Neural cell (in vitro differentiated cells): ENCODE data around the gene LEF1. TPM values are rescaled to one million over a fixed set of nuclear protein-coding genes. Genes with fewer than 3 reads are reported as not detected.

Source experiments
- H2AFZ ChIP-seq: fragments of 200-600, 300-800 bp; sonication (generic), shearing (Covaris generic); 2 replicates; pipeline ENCODE4 v1.6.0; 2014; ENCODE audit warnings: low read depth, mild to moderate bottlenecking, antibody characterized with exemption, low read length, moderate library complexity
- H3F3A ChIP-seq: fragments of 200-600 bp; shearing (Covaris generic); 2 replicates; pipeline ENCODE4 v1.6.1; 2016; ENCODE audit warnings: mild to moderate bottlenecking, moderate library complexity, mixed read lengths, antibody characterized with exemption, low read length; ENCODE audit not compliant: insufficient read depth, poor library complexity, severe bottlenecking
- H3K27ac ChIP-seq: fragments of 200-600, 300-800 bp; sonication (generic), shearing (Covaris generic); 2 replicates; pipeline ENCODE4 v1.5.1; 2014; ENCODE audit warnings: mild to moderate bottlenecking, low read length, moderate library complexity
- H3K27me3 ChIP-seq: fragments of 300-800, 200-600 bp; sonication (generic), shearing (Covaris generic); 2 replicates; pipeline ENCODE4 v1.6.0; 2014; ENCODE audit warnings: mild to moderate bottlenecking, low read depth, low read length, moderate library complexity; ENCODE audit not compliant: insufficient read depth
- H3K36me3 ChIP-seq: fragments of 300-800, 200-600 bp; sonication (generic), shearing (Covaris generic); 2 replicates; pipeline ENCODE4 v1.5.1; 2014; ENCODE audit warnings: mild to moderate bottlenecking, antibody characterized with exemption, low read length, moderate library complexity; ENCODE audit not compliant: insufficient read depth
- H3K4me2 ChIP-seq: fragments of 300-800, 200-600 bp; sonication (generic), shearing (Covaris generic); 2 replicates; pipeline ENCODE4 v1.6.0; 2014; ENCODE audit warnings: mild to moderate bottlenecking, low read length
- H3K4me3 ChIP-seq: fragments of 300-800, 200-600 bp; sonication (generic), shearing (Covaris generic); 2 replicates; pipeline ENCODE4 v1.5.1; 2014; ENCODE audit warnings: mild to moderate bottlenecking, low read length, moderate library complexity
- H3K79me2 ChIP-seq: fragments of 200-600 bp; shearing (Covaris generic); replicated peaks from 2 replicates; pipeline ENCODE4 v1.6.0; 2014; ENCODE audit warnings: mild to moderate bottlenecking, low read length, moderate library complexity; ENCODE audit not compliant: insufficient read depth
- H3K9ac ChIP-seq: fragments of 300-800, 200-600 bp; sonication (generic), shearing (Covaris generic); 2 replicates; pipeline ENCODE4 v1.6.1; 2016; ENCODE audit warnings: mild to moderate bottlenecking, low read length, mixed read lengths
- H3K9me2 ChIP-seq: fragments of 200-600 bp; shearing (Covaris generic); 2 replicates; pipeline ENCODE4 v1.6.1; 2016; ENCODE audit warnings: mild to moderate bottlenecking, low read length, mixed read lengths; ENCODE audit not compliant: insufficient read depth
- H3K9me3 ChIP-seq: fragments of 200-600, 300-800 bp; sonication (generic), shearing (Covaris generic); 2 replicates; pipeline ENCODE4 v1.6.1; 2016; ENCODE audit warnings: mild to moderate bottlenecking, mixed run types, low read length, moderate library complexity, mixed read lengths
- H4K20me1 ChIP-seq: fragments of 200-600 bp; shearing (Covaris generic); 2 replicates; pipeline ENCODE4 v1.6.1; 2016; ENCODE audit warnings: mild to moderate bottlenecking, mixed run types; ENCODE audit not compliant: insufficient read depth
- EP300 ChIP-seq: fragments of 450-650 bp; conservative IDR thresholded peaks from 2 replicates; pipeline ENCODE4 v1.6.1; 2014; ENCODE audit warnings: antibody characterized with exemption, mild to moderate bottlenecking, moderate library complexity; ENCODE audit not compliant: poor library complexity, severe bottlenecking
- EZH2 ChIP-seq: fragments of 200-600, 300-800 bp; shearing (Covaris generic), sonication (generic); IDR thresholded peaks from 2 replicates; pipeline ENCODE4 v1.6.1; 2014; ENCODE audit warnings: antibody characterized with exemption, low read length, borderline replicate concordance, mild to moderate bottlenecking; ENCODE audit not compliant: insufficient read depth, poor library complexity, severe bottlenecking
- MXI1 ChIP-seq: fragments of 450-650 bp; conservative IDR thresholded peaks from 2 replicates; pipeline ENCODE4 v1.6.1; 2014; ENCODE audit warnings: antibody characterized with exemption, mild to moderate bottlenecking; ENCODE audit not compliant: poor library complexity, severe bottlenecking
- POLR2AphosphoS5 ChIP-seq: IDR thresholded peaks from 2 replicates; pipeline ENCODE4 v1.6.1; 2012
- RAD21 ChIP-seq: fragments of 450-650 bp; conservative IDR thresholded peaks from 2 replicates; pipeline ENCODE4 v1.6.1; 2014; ENCODE audit warnings: antibody characterized with exemption, mild to moderate bottlenecking, moderate library complexity
- SMC3 ChIP-seq: fragments of 450-650 bp; conservative IDR thresholded peaks from 2 replicates; pipeline ENCODE4 v1.6.1; 2014; ENCODE audit warnings: antibody characterized with exemption, mild to moderate bottlenecking, moderate library complexity; ENCODE audit not compliant: poor library complexity
- TAF1 ChIP-seq: IDR thresholded peaks from 2 replicates; pipeline ENCODE4 v1.6.1; 2012; ENCODE audit warnings: low read depth
- polyA plus RNA-seq: library from polyadenylated mRNA; depleted of rRNA; stranded (reverse); fragments of >200 nt; gene quantifications from 2 replicates; pipeline ENCODE4 v1.2.3, GENCODE V29; 2014
- TF ChIP-seq, protein P1 (sequence below): IDR thresholded peaks from 2 replicates; pipeline ENCODE4 v1.6.1; 2012; ENCODE audit warnings: borderline replicate concordance
- TF ChIP-seq, protein P2 (sequence below): fragments of 450-650 bp; IDR thresholded peaks from 2 replicates; pipeline ENCODE4 v1.5.1; 2014; ENCODE audit warnings: antibody characterized with exemption, mild to moderate bottlenecking, moderate library complexity; ENCODE audit not compliant: poor library complexity, severe bottlenecking

Gene LEF1
- polyA plus RNA-seq, 1 donor from 2014 or later: 0.78 TPM

DNA sequence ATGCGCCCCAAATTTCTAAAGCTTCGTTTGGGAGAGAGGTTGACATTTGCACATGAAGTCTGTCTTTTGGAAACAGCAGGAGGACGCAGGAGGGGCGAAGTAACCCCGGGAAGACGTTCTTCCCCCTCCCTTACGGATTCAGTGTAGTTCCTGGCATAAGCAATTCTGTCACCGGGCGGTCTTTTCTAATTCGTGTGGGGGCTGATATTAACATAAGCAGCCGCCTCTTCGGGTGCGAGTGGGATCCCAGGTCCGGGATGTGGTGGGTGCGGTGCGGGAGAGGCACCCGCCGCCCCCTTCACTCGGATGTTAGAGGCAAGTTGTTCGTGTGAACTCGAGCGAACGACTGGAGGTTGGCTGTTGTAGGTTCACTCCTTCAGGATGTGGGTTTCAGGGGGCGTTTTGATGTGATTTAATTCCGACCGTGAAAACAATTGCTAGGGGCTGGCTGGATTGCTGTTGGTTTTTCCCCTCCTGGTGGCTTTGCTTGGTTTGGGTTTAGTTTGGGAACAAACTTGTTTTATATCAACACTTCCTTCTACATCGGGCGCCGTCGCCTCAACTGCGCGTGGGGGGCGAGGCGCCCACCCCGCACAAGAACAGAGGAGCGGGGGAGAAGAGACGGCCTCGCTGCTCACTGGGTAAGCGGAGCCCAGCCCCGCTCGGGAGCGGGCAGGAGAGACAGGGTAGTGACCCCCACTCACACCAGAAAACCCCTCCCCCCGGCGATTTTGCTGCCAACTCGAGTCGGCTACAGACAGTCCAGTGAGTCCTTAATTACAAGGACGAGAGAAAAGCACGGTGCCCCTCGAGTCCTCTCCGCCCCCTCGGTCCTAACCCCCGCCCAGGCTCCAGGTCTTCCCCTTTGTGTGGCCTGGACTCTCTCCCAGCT lies 2.9 kb upstream of the LEF1 start:
- H3K4me2 ChIP-seq: no peak overlapping the region
- H3K27ac ChIP-seq: no peak overlapping the region
- H3K9me3 ChIP-seq: no peaks in the 10 kb centered on the region
- no peaks in the 10 kb centered on the region for H4K20me1 ChIP-seq
- no peaks in the 10 kb centered on the region for H3K9me2 ChIP-seq
- H3K79me2 ChIP-seq: no peaks in the 10 kb centered on the region
- TF ChIP-seq EZH2 (peak; percentile 49), MXI1 (no peak), POLR2AphosphoS5 (peak; percentile 24)
- H2AFZ ChIP-seq: no peak overlapping the region
- peaks cover 3% of the 10 kb centered on the region for H3F3A ChIP-seq
- peaks cover 81% of the 10 kb centered on the region for H3K27me3 ChIP-seq
- H3K9ac ChIP-seq: no peak overlapping the region
- no peaks in the 10 kb centered on the region for H3K36me3 ChIP-seq
- H3K4me3 ChIP-seq: no peak overlapping the region

DNA sequence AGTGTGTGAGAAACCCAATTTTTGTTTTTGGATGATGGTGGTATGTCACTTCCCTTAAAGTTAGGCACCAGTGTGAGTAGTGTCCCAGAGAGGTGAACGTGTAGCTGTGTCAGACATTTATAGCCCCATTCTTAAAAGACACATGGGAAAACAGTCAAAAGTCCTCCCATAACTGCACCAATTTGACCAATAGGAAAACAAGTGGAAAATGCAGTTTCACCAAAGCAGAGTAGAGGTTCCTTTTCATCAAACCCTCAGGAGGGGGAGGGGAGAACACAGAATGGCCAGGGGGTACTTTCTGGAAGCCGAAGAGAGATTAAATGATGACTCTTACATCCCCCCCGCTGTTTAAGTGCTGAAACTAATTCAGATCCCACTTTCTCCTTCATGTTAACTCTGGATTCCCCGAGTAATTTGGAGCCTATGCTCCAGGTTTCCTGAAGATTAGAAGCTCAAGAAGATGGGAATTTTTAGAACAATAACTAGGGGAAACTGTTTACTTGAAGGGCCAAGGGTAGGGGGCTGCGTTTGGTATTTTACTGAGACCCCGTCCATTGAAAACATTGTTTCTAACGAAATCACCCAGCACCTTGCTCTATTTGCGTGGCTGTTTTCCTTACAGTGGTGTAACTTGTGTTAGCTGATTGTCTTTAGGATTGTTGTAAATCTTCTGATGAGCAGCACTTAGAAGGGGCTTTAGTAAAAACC lies 2.1 kb upstream of the LEF1 start:
- Histone ChIP-seq H3K9me2 (no peaks in the 10 kb centered on the region), H3K9ac (no peak overlapping the region), H3K36me3 (no peaks in the 10 kb centered on the region), H3K27ac (no peak overlapping the region), H3K4me2 (no peak overlapping the region), H3K27me3 (peaks cover 89% of the 10 kb centered on the region), H3F3A (peaks cover 3% of the 10 kb centered on the region), H3K9me3 (no peaks in the 10 kb centered on the region), H3K79me2 (no peaks in the 10 kb centered on the region), H4K20me1 (no peaks in the 10 kb centered on the region), H2AFZ (no peak overlapping the region), H3K4me3 (no peak overlapping the region)
- TF ChIP-seq, protein P1, sequence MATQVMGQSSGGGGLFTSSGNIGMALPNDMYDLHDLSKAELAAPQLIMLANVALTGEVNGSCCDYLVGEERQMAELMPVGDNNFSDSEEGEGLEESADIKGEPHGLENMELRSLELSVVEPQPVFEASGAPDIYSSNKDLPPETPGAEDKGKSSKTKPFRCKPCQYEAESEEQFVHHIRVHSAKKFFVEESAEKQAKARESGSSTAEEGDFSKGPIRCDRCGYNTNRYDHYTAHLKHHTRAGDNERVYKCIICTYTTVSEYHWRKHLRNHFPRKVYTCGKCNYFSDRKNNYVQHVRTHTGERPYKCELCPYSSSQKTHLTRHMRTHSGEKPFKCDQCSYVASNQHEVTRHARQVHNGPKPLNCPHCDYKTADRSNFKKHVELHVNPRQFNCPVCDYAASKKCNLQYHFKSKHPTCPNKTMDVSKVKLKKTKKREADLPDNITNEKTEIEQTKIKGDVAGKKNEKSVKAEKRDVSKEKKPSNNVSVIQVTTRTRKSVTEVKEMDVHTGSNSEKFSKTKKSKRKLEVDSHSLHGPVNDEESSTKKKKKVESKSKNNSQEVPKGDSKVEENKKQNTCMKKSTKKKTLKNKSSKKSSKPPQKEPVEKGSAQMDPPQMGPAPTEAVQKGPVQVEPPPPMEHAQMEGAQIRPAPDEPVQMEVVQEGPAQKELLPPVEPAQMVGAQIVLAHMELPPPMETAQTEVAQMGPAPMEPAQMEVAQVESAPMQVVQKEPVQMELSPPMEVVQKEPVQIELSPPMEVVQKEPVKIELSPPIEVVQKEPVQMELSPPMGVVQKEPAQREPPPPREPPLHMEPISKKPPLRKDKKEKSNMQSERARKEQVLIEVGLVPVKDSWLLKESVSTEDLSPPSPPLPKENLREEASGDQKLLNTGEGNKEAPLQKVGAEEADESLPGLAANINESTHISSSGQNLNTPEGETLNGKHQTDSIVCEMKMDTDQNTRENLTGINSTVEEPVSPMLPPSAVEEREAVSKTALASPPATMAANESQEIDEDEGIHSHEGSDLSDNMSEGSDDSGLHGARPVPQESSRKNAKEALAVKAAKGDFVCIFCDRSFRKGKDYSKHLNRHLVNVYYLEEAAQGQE: no peak
- TF ChIP-seq SMC3 (no peak), EP300 (no peak), POLR2AphosphoS5 (peak; percentile 53), TAF1 (no peak)

DNA sequence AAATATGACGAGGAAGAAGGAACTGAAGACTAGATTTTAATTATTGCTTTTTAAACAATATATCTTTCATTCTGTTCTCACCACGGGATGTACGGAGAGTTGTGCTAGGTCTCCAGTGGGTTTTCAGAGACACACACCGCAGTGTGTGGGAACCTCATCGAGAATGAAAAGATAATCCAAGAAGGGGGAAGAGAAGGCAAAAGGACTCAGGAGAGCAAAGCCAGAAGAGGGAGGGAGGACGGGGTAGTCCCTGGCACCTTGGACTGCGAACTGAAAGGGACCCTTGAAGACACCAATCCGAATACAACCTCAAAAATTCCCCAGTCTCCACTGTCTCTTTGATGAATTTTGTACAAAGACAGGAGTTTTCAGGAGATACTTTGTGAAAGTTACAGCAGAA lies 932 bp upstream of the LEF1 start:
- Histone ChIP-seq H3K9ac (no peak overlapping the region), H3K9me2 (no peaks in the 10 kb centered on the region), H3K4me2 (no peak overlapping the region), H3K27me3 (peaks cover 99% of the 10 kb centered on the region), H3K4me3 (no peak overlapping the region), H3K9me3 (no peaks in the 10 kb centered on the region), H3F3A (peaks cover 3% of the 10 kb centered on the region), H2AFZ (no peak overlapping the region), H3K79me2 (no peaks in the 10 kb centered on the region), H3K27ac (no peak overlapping the region), H3K36me3 (no peaks in the 10 kb centered on the region), H4K20me1 (no peaks in the 10 kb centered on the region)
- TF ChIP-seq RAD21: no peak
- TF ChIP-seq EP300: no peak
- TF ChIP-seq EZH2: no peak
- TF ChIP-seq, protein P1: no peak
- no peak for TF ChIP-seq SMC3
- TF ChIP-seq POLR2AphosphoS5: no peak
- TF ChIP-seq TAF1: no peak
- TF ChIP-seq MXI1: no peak
- TF ChIP-seq, protein P2, sequence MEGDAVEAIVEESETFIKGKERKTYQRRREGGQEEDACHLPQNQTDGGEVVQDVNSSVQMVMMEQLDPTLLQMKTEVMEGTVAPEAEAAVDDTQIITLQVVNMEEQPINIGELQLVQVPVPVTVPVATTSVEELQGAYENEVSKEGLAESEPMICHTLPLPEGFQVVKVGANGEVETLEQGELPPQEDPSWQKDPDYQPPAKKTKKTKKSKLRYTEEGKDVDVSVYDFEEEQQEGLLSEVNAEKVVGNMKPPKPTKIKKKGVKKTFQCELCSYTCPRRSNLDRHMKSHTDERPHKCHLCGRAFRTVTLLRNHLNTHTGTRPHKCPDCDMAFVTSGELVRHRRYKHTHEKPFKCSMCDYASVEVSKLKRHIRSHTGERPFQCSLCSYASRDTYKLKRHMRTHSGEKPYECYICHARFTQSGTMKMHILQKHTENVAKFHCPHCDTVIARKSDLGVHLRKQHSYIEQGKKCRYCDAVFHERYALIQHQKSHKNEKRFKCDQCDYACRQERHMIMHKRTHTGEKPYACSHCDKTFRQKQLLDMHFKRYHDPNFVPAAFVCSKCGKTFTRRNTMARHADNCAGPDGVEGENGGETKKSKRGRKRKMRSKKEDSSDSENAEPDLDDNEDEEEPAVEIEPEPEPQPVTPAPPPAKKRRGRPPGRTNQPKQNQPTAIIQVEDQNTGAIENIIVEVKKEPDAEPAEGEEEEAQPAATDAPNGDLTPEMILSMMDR: no peak
